ENCODE data around the gene PLA2G1B. TPM values are rescaled to one million over a fixed set of nuclear protein-coding genes. Genes with fewer than 3 reads are reported as not detected.

PLA2G1B gene
- total RNA-seq, 1 experiment from 2014 or later: not detected

GRCh38 chr12:120283318-120283717 lies 44.3 kb downstream of the PLA2G1B start:
- Histone ChIP-seq H3K36me3 (replicated peaks; ENCODE audit: control insufficient read depth, insufficient read depth, low read length) (no peaks in the 10 kb centered on the region), H3K4me3 (ENCODE audit: insufficient read depth, low read depth, low read length) (no peak overlapping the region), H3K27me3 (ENCODE audit: control insufficient read depth, insufficient read depth, low read length) (no peaks in the 10 kb centered on the region)
- peak; percentile 69 for DNase-seq

GRCh38 chr12:120278137-120279069 lies 49.2 kb downstream of the PLA2G1B start:
- Histone ChIP-seq H3K4me3 (ENCODE audit: insufficient read depth, low read depth, low read length) (no peak overlapping the region), H3K27me3 (ENCODE audit: control insufficient read depth, insufficient read depth, low read length) (no peaks in the 10 kb centered on the region), H3K36me3 (replicated peaks; ENCODE audit: control insufficient read depth, insufficient read depth, low read length) (no peaks in the 10 kb centered on the region)
- DNase-seq: no peak

GRCh38 chr12:120276734-120277133 lies 50.8 kb downstream of the PLA2G1B start:
- Histone ChIP-seq H3K27me3 (ENCODE audit: control insufficient read depth, insufficient read depth, low read length) (no peaks in the 10 kb centered on the region), H3K4me3 (ENCODE audit: insufficient read depth, low read depth, low read length) (no peak overlapping the region), H3K36me3 (replicated peaks; ENCODE audit: control insufficient read depth, insufficient read depth, low read length) (no peaks in the 10 kb centered on the region)
- no peak for DNase-seq

Other genes starting within 250 kb of the PLA2G1B start
- 38.4 and 42.8 TPM in 2 replicates for gene RAB35, start 211.0 kb downstream of the PLA2G1B start, total RNA-seq (2014; rRNA removed; shearing (Covaris generic))
- gene GCN1, start 133.1 kb downstream of the PLA2G1B start, total RNA-seq (2014; rRNA removed; shearing (Covaris generic)): 119 and 130 TPM in 2 replicates
- gene RPLP0, start 126.7 kb downstream of the PLA2G1B start, total RNA-seq (2014; rRNA removed; shearing (Covaris generic)): 5,486 and 6,641 TPM in 2 replicates
- gene PXN, start 62.0 kb downstream of the PLA2G1B start, total RNA-seq (2014; rRNA removed; shearing (Covaris generic)): 76.1 and 89.9 TPM in 2 replicates
- gene RNU4-2, start 35.9 kb downstream of the PLA2G1B start, total RNA-seq (2014; rRNA removed; shearing (Covaris generic)): under 0.01 TPM in 2 replicates
- under 0.01 TPM in 2 replicates for gene RNU4-1, start 34.5 kb downstream of the PLA2G1B start, total RNA-seq (2014; rRNA removed; shearing (Covaris generic))
- 3.1 and 4.1 TPM in 2 replicates for gene SIRT4, start 25.5 kb downstream of the PLA2G1B start, total RNA-seq (2014; rRNA removed; shearing (Covaris generic))
- gene MSI1, start 41.4 kb upstream of the PLA2G1B start, total RNA-seq (2014; rRNA removed; shearing (Covaris generic)): 23.2 and 31.8 TPM in 2 replicates
- 488 and 604 TPM in 2 replicates for gene COX6A1, start 110.3 kb upstream of the PLA2G1B start, total RNA-seq (2014; rRNA removed; shearing (Covaris generic))
- 35.2 and 37.2 TPM in 2 replicates for gene TRIAP1, start 118.6 kb upstream of the PLA2G1B start, total RNA-seq (2014; rRNA removed; shearing (Covaris generic))
- gene GATC, start 118.7 kb upstream of the PLA2G1B start, total RNA-seq (2014; rRNA removed; shearing (Covaris generic)): 19.8 and 23.4 TPM in 2 replicates
- gene SRSF9, start 142.0 kb upstream of the PLA2G1B start, total RNA-seq (2014; rRNA removed; shearing (Covaris generic)): 203 and 212 TPM in 2 replicates
- gene DYNLL1, start 168.3 kb upstream of the PLA2G1B start, total RNA-seq (2014; rRNA removed; shearing (Covaris generic)): 215 and 313 TPM in 2 replicates
- gene COQ5, start 201.4 kb upstream of the PLA2G1B start, total RNA-seq (2014; rRNA removed; shearing (Covaris generic)): 56.8 and 78.3 TPM in 2 replicates
- 118 and 119 TPM in 2 replicates for gene RNF10, start 206.6 kb upstream of the PLA2G1B start, total RNA-seq (2014; rRNA removed; shearing (Covaris generic))